ENCODE measurements around the gene ZNF423. TPM values are rescaled to one million over a fixed set of nuclear protein-coding genes. Genes with fewer than 3 reads are reported as not detected.

The ZNF423 gene
- total and polyA plus RNA-seq, 2 of the 13 experiments (the other 11 are each of a cell fraction or from before 2014, with no cell fraction given), result 0.07 to 0.31 TPM

GRCh38 chr16:49458243-49458642 lies 397.7 kb downstream of the ZNF423 start:
- no peak overlapping the region for H3K4me3 ChIP-seq (replicated peaks in 1 of 3; ENCODE audit: insufficient read depth in 1 of 3, low read depth in 2 of 3, low read length in 3 of 3)
- no peak for DNase-seq (ENCODE audit: low spot score)
- no peak for FAIRE-seq
- peaks cover 2% of the 10 kb centered on the region in 2 experiments; a peak in 2 of 5 replicates for H3K27me3 ChIP-seq (ENCODE audit: control insufficient read depth in 1 of 2, insufficient read depth in 2 of 2, low read length in 2 of 2)
- H3K9ac ChIP-seq (ENCODE audit: insufficient read depth, low read depth, low read length), result no peak overlapping the region
- H3K36me3 ChIP-seq (replicated peaks in 1 of 2; ENCODE audit: control insufficient read depth in 1 of 2, insufficient read depth in 2 of 2, low read length in 2 of 2), result no peaks in the 10 kb centered on the region
- in situ Hi-C loops (cut with HindIII; ENCODE audit: extremely low pct_ligation_motif_present, low pct_unique_long_range_greater_than_20kb), result no loop called here
- H3K4me1 ChIP-seq (ENCODE audit: insufficient read depth, low read length), result no peaks in the 10 kb centered on the region
- no TSS peak for BruUV-seq (replicated peaks)
- POLR2A ChIA-PET, result no interaction called here
- no peak overlapping the region for H2AFZ ChIP-seq (ENCODE audit: low read length)
- no peaks in the 10 kb centered on the region for H3K79me2 ChIP-seq (ENCODE audit: insufficient read depth, low read length)
- CTCF ChIA-PET (ENCODE audit: low intra/inter-chr PET ratio, low total read pairs), result no interaction called here
- intact Hi-C loops (cut with micrococcal nuclease; ENCODE audit: unreplicated experiment), result no loop called here
- H4K20me1 ChIP-seq (ENCODE audit: insufficient read depth, low read length), result no peaks in the 10 kb centered on the region
- no peaks in the 10 kb centered on the region for H3K9me3 ChIP-seq (ENCODE audit: low read length)
- no peak for TF ChIP-seq CHD4 (IDR thresholded peaks at IDR 0.05; ENCODE audit: borderline replicate concordance, low read length)
- TF ChIP-seq, protein P1, sequence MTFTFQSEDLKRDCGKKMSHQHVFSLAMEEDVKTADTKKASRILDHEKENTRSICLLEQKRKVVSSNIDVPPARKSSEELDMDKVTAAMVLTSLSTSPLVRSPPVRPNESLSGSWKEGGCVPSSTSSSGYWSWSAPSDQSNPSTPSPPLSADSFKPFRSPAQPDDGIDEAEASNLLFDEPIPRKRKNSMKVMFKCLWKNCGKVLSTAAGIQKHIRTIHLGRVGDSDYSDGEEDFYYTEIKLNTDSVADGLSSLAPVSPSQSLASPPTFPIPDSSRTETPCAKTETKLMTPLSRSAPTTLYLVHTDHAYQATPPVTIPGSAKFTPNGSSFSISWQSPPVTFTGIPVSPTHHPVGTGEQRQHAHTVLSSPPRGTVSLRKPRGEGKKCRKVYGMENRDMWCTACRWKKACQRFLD (CRISPR knock-in tag; IDR thresholded peaks at IDR 0.05; ENCODE audit: borderline replicate concordance), result no peak
- TF ChIP-seq SNAI1 (CRISPR knock-in tag; IDR thresholded peaks at IDR 0.05; ENCODE audit: borderline replicate concordance), result no peak
- no peak for TF ChIP-seq ZSCAN20 (CRISPR knock-in tag; IDR thresholded peaks at IDR 0.05; ENCODE audit: borderline replicate concordance)
- TF ChIP-seq SRY (CRISPR knock-in tag; IDR thresholded peaks at IDR 0.05), result no peak
- TF ChIP-seq, protein P2, sequence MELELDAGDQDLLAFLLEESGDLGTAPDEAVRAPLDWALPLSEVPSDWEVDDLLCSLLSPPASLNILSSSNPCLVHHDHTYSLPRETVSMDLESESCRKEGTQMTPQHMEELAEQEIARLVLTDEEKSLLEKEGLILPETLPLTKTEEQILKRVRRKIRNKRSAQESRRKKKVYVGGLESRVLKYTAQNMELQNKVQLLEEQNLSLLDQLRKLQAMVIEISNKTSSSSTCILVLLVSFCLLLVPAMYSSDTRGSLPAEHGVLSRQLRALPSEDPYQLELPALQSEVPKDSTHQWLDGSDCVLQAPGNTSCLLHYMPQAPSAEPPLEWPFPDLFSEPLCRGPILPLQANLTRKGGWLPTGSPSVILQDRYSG (CRISPR knock-in tag; IDR thresholded peaks at IDR 0.05), result no peak
- TF ChIP-seq, protein P3, sequence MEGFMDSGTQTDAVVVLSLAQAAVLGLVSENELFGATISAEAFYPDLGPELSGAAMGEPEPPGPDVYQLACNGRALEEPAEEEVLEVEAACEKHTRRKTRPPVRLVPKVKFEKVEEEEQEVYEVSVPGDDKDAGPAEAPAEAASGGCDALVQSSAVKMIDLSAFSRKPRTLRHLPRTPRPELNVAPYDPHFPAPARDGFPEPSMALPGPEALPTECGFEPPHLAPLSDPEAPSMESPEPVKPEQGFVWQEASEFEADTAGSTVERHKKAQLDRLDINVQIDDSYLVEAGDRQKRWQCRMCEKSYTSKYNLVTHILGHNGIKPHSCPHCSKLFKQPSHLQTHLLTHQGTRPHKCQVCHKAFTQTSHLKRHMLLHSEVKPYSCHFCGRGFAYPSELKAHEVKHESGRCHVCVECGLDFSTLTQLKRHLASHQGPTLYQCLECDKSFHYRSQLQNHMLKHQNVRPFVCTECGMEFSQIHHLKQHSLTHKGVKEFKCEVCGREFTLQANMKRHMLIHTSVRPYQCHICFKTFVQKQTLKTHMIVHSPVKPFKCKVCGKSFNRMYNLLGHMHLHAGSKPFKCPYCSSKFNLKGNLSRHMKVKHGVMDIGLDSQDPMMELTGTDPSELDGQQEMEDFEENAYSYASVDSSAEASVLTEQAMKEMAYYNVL (CRISPR knock-in tag; IDR thresholded peaks at IDR 0.05; ENCODE audit: borderline replicate concordance), result no peak
- no peak for TF ChIP-seq HNRNPK (IDR thresholded peaks at IDR 0.05; ENCODE audit: low read depth, low read length, poor library complexity, severe bottlenecking)
- H3K4me2 ChIP-seq (ENCODE audit: low read depth, low read length), result no peak overlapping the region
- no peak for ATAC-seq
- no peak overlapping the region for H3K27ac ChIP-seq (ENCODE audit: extremely low read length, insufficient read depth, low read length)
- 13% methylated on average over 6 of the region's 6 CpGs for WGBS (ENCODE audit: low lambda C conversion rate)

Measured in HepG2 (cell line).